ENCODE results near the gene APOA5. TPM values are rescaled to one million over a fixed set of nuclear protein-coding genes. Genes with fewer than 3 reads are reported as not detected.

APOA5 gene
- total and polyA plus RNA-seq, 2 of the 4 experiments (the other 2 are of a cell fraction), result not detected

DNA sequence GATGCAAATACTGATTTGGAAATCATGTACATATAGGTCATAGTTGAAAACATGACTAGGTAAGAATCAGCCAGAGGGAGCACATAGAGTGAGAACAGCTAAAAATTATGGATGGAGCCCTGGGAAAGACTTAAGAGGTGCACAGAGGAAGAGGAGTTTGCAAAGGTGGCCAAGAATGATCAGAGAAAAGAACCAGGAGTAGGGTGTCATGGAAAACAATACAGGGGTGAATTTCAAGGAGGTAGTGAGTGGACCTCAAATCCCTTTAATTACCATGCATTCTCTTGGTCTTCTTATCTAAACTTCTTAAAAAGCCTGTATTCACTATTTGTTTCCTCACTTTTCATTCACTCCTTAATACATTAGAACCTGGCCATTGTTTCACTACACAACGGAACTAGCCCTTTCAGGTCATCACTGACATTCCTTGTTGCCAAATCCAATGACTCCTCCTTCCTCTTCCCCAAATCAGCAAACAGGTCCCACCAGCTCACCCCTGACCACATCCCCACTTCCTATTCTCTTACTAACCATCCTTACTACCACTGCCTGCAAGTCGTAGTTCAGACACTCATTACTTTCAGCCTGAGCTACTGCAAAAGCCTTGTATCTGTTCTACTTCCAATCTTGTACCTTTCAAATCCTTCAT lies 41.5 kb downstream of the APOA5 start:
- Histone ChIP-seq H4K20me1 (ENCODE audit: insufficient read depth, low read length) (no peaks in the 10 kb centered on the region), H3K9ac (ENCODE audit: low read depth, low read length) (no peak overlapping the region), H3K9me3 (ENCODE audit: control insufficient read depth, insufficient read depth, low read length) (no peaks in the 10 kb centered on the region), H3K23ac (ENCODE audit: low read depth, low read length) (no peak overlapping the region), H3K79me1 (ENCODE audit: low read depth in 1 of 2, low read length in 2 of 2) (peaks cover 0 to 3% of the 10 kb centered on the region in 2 experiments; a peak in 2 of 4 replicates), H4K8ac (ENCODE audit: low read depth in 2 of 2, low read length in 2 of 2) (no peak overlapping the region), H2AK5ac (ENCODE audit: low read depth, low read length) (no peak overlapping the region), H4K5ac (ENCODE audit: low read depth, low read length) (no peak overlapping the region), H3K27ac (ENCODE audit: insufficient read depth, low read length) (no peak overlapping the region), H2BK5ac (ENCODE audit: low read depth, low read length, poor library complexity, severe bottlenecking) (no peak overlapping the region), H3K27me3 (ENCODE audit: control insufficient read depth, insufficient read depth, low read length) (no peaks in the 10 kb centered on the region), H4K91ac (ENCODE audit: insufficient read depth, low read depth, low read length) (no peak overlapping the region), H3K4ac (ENCODE audit: low read depth, low read length) (no peak overlapping the region), H2AK9ac (replicated peaks; ENCODE audit: low read depth, low read length, poor library complexity) (no peak overlapping the region), H3K36me3 (ENCODE audit: control insufficient read depth, insufficient read depth, low read length) (peaks cover 22% of the 10 kb centered on the region), H3K4me2 (ENCODE audit: low read depth, low read length) (no peak overlapping the region), H3K18ac (ENCODE audit: low read depth, low read length) (no peak overlapping the region), H3K4me3 (ENCODE audit: insufficient read depth, low read depth, low read length) (no peak overlapping the region), H2BK120ac (ENCODE audit: low read depth, low read length) (no peak overlapping the region), H3K4me1 (ENCODE audit: control insufficient read depth, insufficient read depth, low read length) (no peaks in the 10 kb centered on the region), H3K14ac (replicated peaks; ENCODE audit: low read depth, low read length) (no peak overlapping the region), H2BK20ac (ENCODE audit: low read depth, low read length) (no peak overlapping the region), H3K56ac (ENCODE audit: extremely low read depth, insufficient read depth, low read length) (no peak overlapping the region), H2BK15ac (ENCODE audit: low read depth, low read length) (no peak overlapping the region), H2AFZ (replicated peaks; ENCODE audit: low read length, poor library complexity) (no peak overlapping the region), H3K9me1 (ENCODE audit: insufficient read depth, low read length) (peaks cover 4% of the 10 kb centered on the region; the same call in 1 of the 2 replicates)
- dilution Hi-C loops (cut with HindIII; ENCODE audit: low sequenced_read_pairs, unreplicated experiment) (no loop called here), intact Hi-C loops (cut with micrococcal nuclease) (no loop called here), in situ Hi-C loops (cut with MboI; ENCODE audit: low sequenced_read_pairs) (no loop called here)
- CTCF ChIA-PET, result no interaction called here
- TF ChIP-seq RFX5 (IDR thresholded peaks at IDR 0.05; ENCODE audit: low read depth, low read length), result no peak
- no peak for TF ChIP-seq ELK1 (IDR thresholded peaks at IDR 0.05; ENCODE audit: borderline replicate concordance, low read depth, low read length)
- no peak for TF ChIP-seq BHLHE40 (IDR thresholded peaks at IDR 0.05; ENCODE audit: low read depth, low read length)
- no peak for TF ChIP-seq USF2 (IDR thresholded peaks at IDR 0.05; ENCODE audit: low read depth, low read length)
- BruUV-seq (replicated peaks), result no TSS peak
- POLR2A ChIA-PET (ENCODE audit: unreplicated experiment), result interaction anchor here (0.6 kb wide), 1 partner anchor 1764 kb away, joined by 3 read pairs; no protein-coding TSS in a partner anchor
- WGBS, 2 experiments (ENCODE audit: extremely low coverage in 2 of 2, insufficient read length in 1 of 2), result 100% methylated on average over 2 of the region's 2 CpGs; no CpG with 5 or more reads in 1 of the 2 experiments
- DNase-seq, result no peak
- no peak for ATAC-seq (ENCODE audit: low read depth)

Data from IMR-90 (cell line).